Glutamatergic neuron (in vitro differentiated cells): ENCODE data around the gene VSX2. TPM values are rescaled to one million over a fixed set of nuclear protein-coding genes. Genes with fewer than 3 reads are reported as not detected.

ENCODE experiments used
- DNase-seq: peaks from one replicate; pipeline ENCODE4 v3.0.0; 2022
- H3K27ac Mint-ChIP-seq: one replicate; pipeline ENCODE4 v1.8.0; 2020; ENCODE audit warnings: mild to moderate bottlenecking, mixed read lengths, inconsistent platforms; ENCODE audit not compliant: unreplicated experiment
- H3K27me3 Mint-ChIP-seq: one replicate; pipeline ENCODE4 v1.8.0; 2020; ENCODE audit warnings: mild to moderate bottlenecking, moderate library complexity, mixed read lengths, inconsistent platforms; ENCODE audit not compliant: unreplicated experiment
- H3K36me3 Mint-ChIP-seq: one replicate; pipeline ENCODE4 v1.8.0; 2020; ENCODE audit warnings: mild to moderate bottlenecking, mixed read lengths, inconsistent platforms; ENCODE audit not compliant: unreplicated experiment
- H3K4me1 Mint-ChIP-seq: one replicate; pipeline ENCODE4 v1.8.0; 2020; ENCODE audit warnings: mild to moderate bottlenecking, low read depth, mixed read lengths, inconsistent platforms; ENCODE audit not compliant: unreplicated experiment
- H3K4me3 Mint-ChIP-seq: one replicate; pipeline ENCODE4 v1.8.0; 2020; ENCODE audit warnings: mild to moderate bottlenecking, mixed read lengths, inconsistent platforms; ENCODE audit not compliant: unreplicated experiment
- H3K9me3 Mint-ChIP-seq: one replicate; pipeline ENCODE4 v1.8.0; 2020; ENCODE audit warnings: mild to moderate bottlenecking, moderate library complexity, mixed read lengths, inconsistent platforms; ENCODE audit not compliant: unreplicated experiment
- total RNA-seq: library from RNA; stranded (reverse); fragmentation: NEBNext Ultra II Directional; extraction: Animal tissue kit (Norgen Biotek cat#: 25700); gene quantifications from one replicate; pipeline ENCODE4 v1.2.1, GENCODE V29; 2021; ENCODE audit not compliant: unreplicated experiment
- TF ChIP-seq, protein P1 (sequence below): fragments of 200-600 bp; sonication (generic); IDR thresholded peaks from one replicate; pipeline ENCODE4 v1.5.0; 2021; ENCODE audit not compliant: partially characterized antibody, unreplicated experiment

Gene VSX2
- total RNA-seq, 1 donor from 2014 or later = not detected

DNA sequence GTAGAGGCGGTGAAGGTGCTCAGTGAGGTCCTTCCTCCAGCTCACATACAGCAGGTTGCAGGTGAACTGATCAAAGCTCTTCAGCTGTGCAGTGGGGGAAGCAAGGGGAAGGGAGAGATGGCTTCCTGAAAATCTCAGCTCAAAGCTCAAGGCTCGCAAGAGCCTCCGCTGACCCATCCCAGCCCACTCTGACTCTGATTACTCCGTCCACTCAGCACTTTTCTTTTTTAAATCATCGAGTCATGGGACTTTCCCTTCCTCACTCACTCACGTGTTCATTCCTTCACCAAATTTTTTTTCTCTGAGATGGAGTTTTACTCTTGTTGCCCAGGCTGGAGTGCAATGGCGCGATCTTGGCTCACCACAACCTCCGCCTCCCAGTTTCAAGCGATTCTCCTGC lies 58.7 kb downstream of the VSX2 start:
- Mint-ChIP-seq H3K36me3 (peaks cover 5% of the 10 kb centered on the region), H3K4me3 (no peak overlapping the region), H3K27me3 (no peaks in the 10 kb centered on the region), H3K4me1 (no peaks in the 10 kb centered on the region), H3K27ac (no peak overlapping the region), H3K9me3 (peaks cover 6% of the 10 kb centered on the region)
- TF ChIP-seq, protein P1, sequence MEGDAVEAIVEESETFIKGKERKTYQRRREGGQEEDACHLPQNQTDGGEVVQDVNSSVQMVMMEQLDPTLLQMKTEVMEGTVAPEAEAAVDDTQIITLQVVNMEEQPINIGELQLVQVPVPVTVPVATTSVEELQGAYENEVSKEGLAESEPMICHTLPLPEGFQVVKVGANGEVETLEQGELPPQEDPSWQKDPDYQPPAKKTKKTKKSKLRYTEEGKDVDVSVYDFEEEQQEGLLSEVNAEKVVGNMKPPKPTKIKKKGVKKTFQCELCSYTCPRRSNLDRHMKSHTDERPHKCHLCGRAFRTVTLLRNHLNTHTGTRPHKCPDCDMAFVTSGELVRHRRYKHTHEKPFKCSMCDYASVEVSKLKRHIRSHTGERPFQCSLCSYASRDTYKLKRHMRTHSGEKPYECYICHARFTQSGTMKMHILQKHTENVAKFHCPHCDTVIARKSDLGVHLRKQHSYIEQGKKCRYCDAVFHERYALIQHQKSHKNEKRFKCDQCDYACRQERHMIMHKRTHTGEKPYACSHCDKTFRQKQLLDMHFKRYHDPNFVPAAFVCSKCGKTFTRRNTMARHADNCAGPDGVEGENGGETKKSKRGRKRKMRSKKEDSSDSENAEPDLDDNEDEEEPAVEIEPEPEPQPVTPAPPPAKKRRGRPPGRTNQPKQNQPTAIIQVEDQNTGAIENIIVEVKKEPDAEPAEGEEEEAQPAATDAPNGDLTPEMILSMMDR = no peak
- no peak for DNase-seq

GRCh38 chr14:74299061-74299545 lies 59.9 kb downstream of the VSX2 start:
- Mint-ChIP-seq H3K27me3 (no peaks in the 10 kb centered on the region), H3K4me3 (no peak overlapping the region), H3K36me3 (peaks cover 5% of the 10 kb centered on the region)

DNA sequence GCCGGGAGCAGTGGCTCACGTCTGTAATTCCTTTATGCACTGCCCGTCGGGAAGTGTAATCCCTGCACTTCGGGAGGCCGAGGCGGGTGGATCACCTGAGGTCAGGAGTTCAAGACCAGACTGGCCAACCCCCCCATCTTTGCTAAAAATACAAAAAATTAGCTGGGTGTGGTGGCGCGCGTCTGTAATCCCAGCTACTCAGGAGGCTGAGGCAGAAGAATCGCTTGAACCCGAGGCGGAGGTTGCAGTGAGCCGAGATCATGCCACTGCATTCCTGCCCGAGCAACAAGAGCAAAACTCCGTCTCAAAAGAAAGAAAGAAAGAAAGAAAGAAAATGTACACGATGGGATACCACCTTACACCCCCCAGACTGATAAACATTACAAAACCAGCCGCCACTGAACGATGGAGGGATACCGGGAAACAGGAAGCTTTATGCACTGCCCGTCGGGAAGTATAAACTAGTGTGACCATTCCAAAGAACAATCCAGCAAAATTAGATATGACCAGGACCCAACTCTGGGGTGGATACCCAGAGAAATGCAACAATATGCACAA lies 62.4 kb downstream of the VSX2 start:
- DNase-seq = no peak
- Mint-ChIP-seq H3K4me1 (no peaks in the 10 kb centered on the region), H3K27ac (peak overlapping the region; percentile 95), H3K9me3 (peaks cover 6% of the 10 kb centered on the region), H3K4me3 (peak overlapping the region; percentile 93), H3K36me3 (peaks cover 5% of the 10 kb centered on the region), H3K27me3 (no peaks in the 10 kb centered on the region)
- TF ChIP-seq, protein P1 = no peak

More at GRCh38 chr14:74299061-74299545, 59.9 kb downstream of the VSX2 start:
- no peak for DNase-seq
- TF ChIP-seq, protein P1 = no peak
- Mint-ChIP-seq H3K9me3 (peaks cover 6% of the 10 kb centered on the region), H3K27ac (no peak overlapping the region), H3K4me1 (no peaks in the 10 kb centered on the region)

DNA sequence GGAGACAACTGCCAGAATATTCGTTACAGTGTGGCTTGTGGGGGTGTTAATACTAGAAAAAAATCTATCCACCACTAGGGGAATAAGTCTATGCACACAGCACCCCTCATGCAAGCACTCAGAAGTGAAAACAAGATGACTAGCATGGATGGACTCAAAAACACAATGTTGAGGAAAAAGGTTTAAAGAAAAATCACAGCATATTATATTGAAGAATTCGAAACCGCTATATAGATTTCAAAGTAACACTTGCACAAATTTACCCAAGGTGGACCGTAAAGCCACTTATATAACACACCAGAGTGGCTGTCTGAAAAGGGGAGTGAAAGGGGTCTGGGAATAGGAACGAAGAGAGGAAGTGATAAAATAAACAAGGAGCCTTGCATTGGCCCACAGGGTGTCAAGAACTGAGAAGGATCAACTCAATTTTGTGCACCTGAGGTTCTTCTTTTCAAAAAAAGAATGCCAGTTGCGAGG lies 62.9 kb downstream of the VSX2 start:
- Mint-ChIP-seq H3K36me3 (peaks cover 5% of the 10 kb centered on the region), H3K4me1 (no peaks in the 10 kb centered on the region), H3K27me3 (no peaks in the 10 kb centered on the region), H3K27ac (peak overlapping the region; percentile 95), H3K4me3 (peak overlapping the region; percentile 93), H3K9me3 (peaks cover 6% of the 10 kb centered on the region)
- TF ChIP-seq, protein P1 = peak; percentile 38
- no peak for DNase-seq
